ENCODE results near the gene ATP6V0B. TPM values are rescaled to one million over a fixed set of nuclear protein-coding genes. Genes with fewer than 3 reads are reported as not detected.

Gene ATP6V0B
- total RNA-seq, 2 experiments from 2014 or later = 42.9 to 47.0 TPM

DNA sequence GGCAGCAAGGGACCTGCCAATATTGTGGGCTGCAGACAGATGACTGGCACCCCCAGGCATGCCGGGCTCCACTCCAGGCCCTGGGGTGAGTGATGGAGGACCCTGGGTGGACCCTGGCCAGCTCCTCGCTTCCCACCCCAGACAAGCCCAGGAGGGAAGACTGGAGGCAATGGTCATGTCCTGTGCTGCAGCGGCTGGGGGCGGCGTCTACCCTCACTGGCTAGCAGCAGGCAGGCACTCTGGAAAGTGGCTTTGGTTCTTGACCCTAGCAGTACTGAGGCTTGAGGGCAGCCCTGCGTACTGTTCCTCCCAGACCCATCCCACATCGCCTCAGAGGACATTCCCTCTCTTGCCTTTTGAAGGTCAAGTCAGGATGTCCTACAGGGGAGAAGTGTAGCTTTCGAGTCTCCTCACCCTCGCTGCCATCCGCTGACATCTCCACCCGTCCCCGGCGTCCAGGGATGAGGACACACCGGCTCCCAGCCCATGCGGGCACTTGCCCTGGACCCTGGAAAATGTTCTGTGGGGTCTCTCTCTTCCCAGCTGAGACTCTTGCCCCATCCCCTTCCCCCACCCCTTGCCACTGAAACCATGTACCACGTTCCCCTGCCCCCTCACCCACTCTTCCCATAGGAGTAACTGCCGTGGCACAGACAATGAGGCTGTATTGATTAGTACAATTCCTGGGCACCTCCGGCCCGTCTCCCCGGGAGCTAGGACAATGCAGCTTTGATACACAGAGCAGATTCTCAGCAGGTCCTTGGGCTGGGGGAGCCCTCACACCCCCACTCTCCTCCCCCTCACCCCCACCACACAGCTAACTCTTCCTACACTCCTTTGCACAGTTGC, 41.5 kb downstream of the ATP6V0B start:
- CTCF ChIA-PET = no interaction called here
- no peak for DNase-seq
- Mint-ChIP-seq H3K36me3 (ENCODE audit: low read depth) (no peaks in the 10 kb centered on the region), H3K4me1 (ENCODE audit: low read depth) (peaks cover 17% of the 10 kb centered on the region), H3K27ac (no peak overlapping the region), H3K27me3 (no peaks in the 10 kb centered on the region), H3K4me3 (no peak overlapping the region), H3K9me3 (no peaks in the 10 kb centered on the region)
- no peak for TF ChIP-seq CTCF (IDR thresholded peaks at IDR 0.05)
- intact Hi-C loops (cut with DNase I, micrococcal nuclease) = no loop called here
- no peak overlapping the region for H3K27ac ChIP-seq (ENCODE audit: low read depth in 1 of 2, low read length in 2 of 2)
- POLR2A ChIA-PET = no interaction called here
- peaks cover 2% of the 10 kb centered on the region for H3K4me1 ChIP-seq (ENCODE audit: insufficient read depth, low read length)
- H3K9me3 ChIP-seq (ENCODE audit: control insufficient read depth in 1 of 2, insufficient read depth in 1 of 2, low read length in 2 of 2) = no peaks in the 10 kb centered on the region
- H3K36me3 ChIP-seq (ENCODE audit: insufficient read depth, low read length) = no peaks in the 10 kb centered on the region
- H3K27me3 ChIP-seq (ENCODE audit: control insufficient read depth in 1 of 2, insufficient read depth in 2 of 2, low read length in 2 of 2) = no peaks in the 10 kb centered on the region
- H3K4me3 ChIP-seq (ENCODE audit: low read length) = no peak overlapping the region
- no peak for ATAC-seq (ENCODE audit: poor library complexity)

GRCh38 chr1:44016890-44017400, 42.2 kb downstream of the ATP6V0B start:
- Mint-ChIP-seq H3K4me1 (ENCODE audit: low read depth) (peaks cover 17% of the 10 kb centered on the region), H3K9me3 (no peaks in the 10 kb centered on the region), H3K27me3 (no peaks in the 10 kb centered on the region), H3K4me3 (no peak overlapping the region), H3K27ac (no peak overlapping the region), H3K36me3 (ENCODE audit: low read depth) (no peaks in the 10 kb centered on the region)
- H3K4me3 ChIP-seq (ENCODE audit: low read length) = no peak overlapping the region
- ATAC-seq (ENCODE audit: poor library complexity) (no peak), DNase-seq (no peak)
- no peak overlapping the region for H3K27ac ChIP-seq (ENCODE audit: low read depth in 1 of 2, low read length in 2 of 2)
- intact Hi-C loops (cut with DNase I, micrococcal nuclease) = no loop called here
- ChIA-PET POLR2A (no interaction called here), CTCF (no interaction called here)
- peaks cover 2% of the 10 kb centered on the region for H3K4me1 ChIP-seq (ENCODE audit: insufficient read depth, low read length)
- H3K36me3 ChIP-seq (ENCODE audit: insufficient read depth, low read length) = no peaks in the 10 kb centered on the region
- no peaks in the 10 kb centered on the region for H3K27me3 ChIP-seq (ENCODE audit: control insufficient read depth in 1 of 2, insufficient read depth in 2 of 2, low read length in 2 of 2)
- no peaks in the 10 kb centered on the region for H3K9me3 ChIP-seq (ENCODE audit: control insufficient read depth in 1 of 2, insufficient read depth in 1 of 2, low read length in 2 of 2)
- no peak for TF ChIP-seq CTCF (IDR thresholded peaks at IDR 0.05)

GRCh38 chr1:44019466-44019948, 44.7 kb downstream of the ATP6V0B start:
- no peaks in the 10 kb centered on the region for H3K4me1 Mint-ChIP-seq (ENCODE audit: low read depth)
- intact Hi-C loops (cut with DNase I, micrococcal nuclease) = no loop called here
- ChIA-PET CTCF (no interaction called here), POLR2A (interaction anchor here (1.1 kb wide), 1 partner anchor 11 kb away, joined by 3 read pairs; no protein-coding TSS in a partner anchor)
- Histone ChIP-seq H3K4me3 (ENCODE audit: low read length) (no peak overlapping the region), H3K27ac (ENCODE audit: low read depth in 1 of 2, low read length in 2 of 2) (no peak overlapping the region), H3K27me3 (ENCODE audit: control insufficient read depth in 1 of 2, insufficient read depth in 2 of 2, low read length in 2 of 2) (no peaks in the 10 kb centered on the region), H3K36me3 (ENCODE audit: insufficient read depth, low read length) (no peaks in the 10 kb centered on the region), H3K9me3 (ENCODE audit: control insufficient read depth in 1 of 2, insufficient read depth in 1 of 2, low read length in 2 of 2) (no peaks in the 10 kb centered on the region), H3K4me1 (ENCODE audit: insufficient read depth, low read length) (no peaks in the 10 kb centered on the region)
- no peaks in the 10 kb centered on the region for H3K9me3 Mint-ChIP-seq
- H3K4me3 Mint-ChIP-seq = no peak overlapping the region
- DNase-seq = no peak
- H3K36me3 Mint-ChIP-seq (ENCODE audit: low read depth) = no peaks in the 10 kb centered on the region
- H3K27ac Mint-ChIP-seq = no peak overlapping the region
- ATAC-seq (ENCODE audit: poor library complexity) = no peak
- no peak for TF ChIP-seq CTCF (IDR thresholded peaks at IDR 0.05)
- no peaks in the 10 kb centered on the region for H3K27me3 Mint-ChIP-seq
